Hematopoietic multipotent progenitor cell treated with erythropoietin and hydrocortisone succinate and interleukin-3 and kit ligand, for 17 days (in vitro differentiated cells): ENCODE data around the gene RNF25.

Source experiments
- DNase-seq: peaks from one replicate; pipeline ENCODE4 v3.0.0-alpha.2; 2015; ENCODE audit warnings: low spot score

The RNF25 gene

GRCh38 chr2:218671654-218672566, at the start of gene RNF25, which contains the start of gene STK36:
Gene RNF25 (minus strand): TSS chr2:218672002. CDS start chr2:218671970, 32 bp downstream.
Gene STK36 (plus strand): TSS chr2:218672086. CDS start chr2:218672830, 744 bp downstream.
- peak; percentile 60 for DNase-seq

GRCh38 chr2:218721488-218721887, 49.7 kb upstream of the RNF25 start:
- no peak for DNase-seq

GRCh38 chr2:218720048-218721041, 48.5 kb upstream of the RNF25 start:
- DNase-seq = no peak

GRCh38 chr2:218719457-218719856, 47.7 kb upstream of the RNF25 start:
- DNase-seq = no peak

GRCh38 chr2:218718058-218718457, 46.3 kb upstream of the RNF25 start:
- DNase-seq = no peak

GRCh38 chr2:218717262-218717661, 45.5 kb upstream of the RNF25 start:
- DNase-seq = no peak

GRCh38 chr2:218716070-218716469, 44.3 kb upstream of the RNF25 start:
- DNase-seq = no peak

- DNase-seq = no peak
These were observed 42.1 kb upstream of the RNF25 start for GRCh38 chr2:218713922-218714321.

GRCh38 chr2:218711550-218711929, 39.7 kb upstream of the RNF25 start:
- no peak for DNase-seq

- DNase-seq = peak; percentile 96
These were observed 39.1 kb upstream of the RNF25 start, which contains the start of gene TTLL4 for GRCh38 chr2:218710687-218711549. Gene TTLL4 (plus strand): TSS chr2:218710835. CDS start chr2:218737677, 26,842 bp downstream.

- no peak for DNase-seq
These were observed 38.5 kb upstream of the RNF25 start for GRCh38 chr2:218710334-218710686.

GRCh38 chr2:218709908-218710307, 38.1 kb upstream of the RNF25 start:
- DNase-seq = no peak

- DNase-seq = no peak
These were observed 36.3 kb upstream of the RNF25 start for GRCh38 chr2:218708086-218708485.

GRCh38 chr2:218703341-218703740, 31.5 kb upstream of the RNF25 start:
- DNase-seq = no peak

GRCh38 chr2:218701806-218702205, 30.0 kb upstream of the RNF25 start:
- no peak for DNase-seq

- DNase-seq = no peak
These were observed 27.1 kb upstream of the RNF25 start for GRCh38 chr2:218698885-218699284.

- DNase-seq = no peak
These were observed 22.8 kb upstream of the RNF25 start for GRCh38 chr2:218694405-218695145.

- DNase-seq = no peak
These were observed 19.4 kb upstream of the RNF25 start for GRCh38 chr2:218691234-218691633.

GRCh38 chr2:218687400-218688060, 15.7 kb upstream of the RNF25 start:
- peak; percentile 47 for DNase-seq

GRCh38 chr2:218680061-218680460, 8.3 kb upstream of the RNF25 start:
- no peak for DNase-seq
